Erythroblast (primary cell): ENCODE measurements around the gene TRIO.

ENCODE experiments used
- DNase-seq, 2 experiments: peaks; one replicate each; lab custom pipeline; 2025; lab: John Stamatoyannopoulos, UW
- GATA1 ChIP-seq: IDR thresholded peaks from 2 replicates; pipeline ENCODE4 v1.6.1; 2011; ENCODE audit warnings: low read depth, mild to moderate bottlenecking, control low read depth, low read length, moderate library complexity
- POLR2A ChIP-seq: IDR thresholded peaks from 2 replicates; pipeline ENCODE4 v1.6.1; 2011; ENCODE audit warnings: mild to moderate bottlenecking, low read length

The TRIO gene

DNA sequence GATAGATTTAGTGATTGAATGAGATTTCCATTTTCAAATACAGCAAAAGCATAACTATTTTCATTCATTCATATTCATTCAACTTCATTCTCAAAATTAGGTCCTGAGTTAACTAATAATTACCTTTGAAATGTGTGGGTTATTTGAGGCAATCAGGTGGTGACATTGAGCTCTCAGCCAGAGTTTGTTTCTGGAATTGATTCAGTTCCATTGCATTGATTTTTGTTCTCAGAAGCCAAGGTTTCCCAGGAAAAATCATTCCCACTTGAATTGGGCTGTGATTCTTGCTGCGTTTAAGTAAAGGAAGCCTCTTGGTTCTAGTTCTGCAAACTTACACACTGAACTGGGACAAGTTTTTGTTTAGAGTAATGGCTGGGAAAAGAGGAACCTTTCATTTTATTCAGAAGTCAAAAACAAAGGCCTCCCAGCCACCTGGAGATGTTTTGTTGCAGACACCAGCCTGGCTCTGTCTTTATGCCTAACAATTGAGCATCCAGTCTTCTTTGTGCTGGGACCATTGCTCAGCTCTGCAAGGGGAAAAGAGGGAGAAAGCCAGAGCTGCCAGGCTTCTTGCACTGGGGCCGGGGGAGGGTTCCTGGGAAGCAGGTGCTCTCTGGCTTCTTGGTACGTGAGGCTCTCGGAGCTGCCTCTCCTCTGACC, 198.6 kb downstream of the TRIO start:
- DNase-seq: no peak
- TF ChIP-seq GATA1 (no peak), POLR2A (no peak)

DNA sequence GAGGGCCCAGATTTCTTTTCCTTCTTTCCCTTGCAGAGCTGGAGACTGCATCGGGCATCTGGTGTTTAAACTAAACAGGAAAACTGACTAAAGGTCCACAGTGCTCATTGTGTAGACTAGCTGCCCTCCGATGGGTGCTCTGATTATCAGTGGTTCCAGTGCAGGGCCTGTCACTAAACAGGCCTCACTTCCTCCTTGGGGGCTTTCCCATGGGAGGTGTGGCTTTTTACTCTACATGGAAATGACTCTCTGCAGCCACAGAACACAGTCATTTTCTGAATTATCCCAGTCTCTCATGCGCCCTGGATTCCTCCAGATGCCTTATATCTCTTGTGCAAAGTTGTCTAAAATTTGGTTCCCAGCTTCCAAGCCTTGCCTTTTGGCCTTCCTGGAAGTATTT, 199.2 kb downstream of the TRIO start:
- no peak for DNase-seq
- TF ChIP-seq GATA1 (no peak), POLR2A (no peak)

DNA sequence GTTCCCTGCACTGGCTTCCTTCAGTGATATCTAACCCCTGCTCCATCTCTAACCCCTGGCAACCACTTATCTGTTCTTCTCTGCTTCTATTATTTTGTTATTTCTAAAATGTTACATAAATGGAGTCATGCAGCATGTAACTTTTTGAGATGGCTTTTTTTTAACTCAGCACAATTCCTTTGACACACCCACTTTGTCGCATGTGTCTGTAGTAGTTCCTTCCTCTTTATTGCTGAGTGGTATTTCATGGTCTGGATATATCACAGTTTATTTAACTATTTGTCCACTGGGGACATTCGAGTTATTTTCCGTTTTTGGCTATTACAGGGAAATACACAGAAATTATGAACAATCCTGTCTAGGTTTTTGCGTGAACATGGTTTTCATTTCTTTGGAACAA, 200.2 kb downstream of the TRIO start:
- TF ChIP-seq GATA1 (no peak), POLR2A (no peak)
- no peak for DNase-seq

DNA sequence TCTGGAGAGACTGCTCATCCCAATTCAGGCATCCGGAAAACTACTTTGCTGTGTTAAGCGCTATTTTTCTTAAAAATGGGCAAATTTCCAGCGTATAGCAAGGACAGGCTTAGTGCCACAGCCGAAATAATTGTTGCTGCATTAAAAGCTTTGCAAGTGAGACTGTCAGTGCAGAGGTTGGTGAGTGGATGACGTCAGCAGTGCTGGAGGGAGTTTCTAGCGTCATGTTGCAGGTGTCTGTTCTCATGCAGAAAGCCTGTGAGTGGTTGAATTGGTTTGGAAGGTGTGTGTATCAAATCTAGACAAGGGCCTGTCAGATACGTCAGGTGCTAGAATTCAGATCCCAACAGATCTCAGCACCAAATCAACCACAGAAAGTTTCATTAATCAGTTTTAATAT, 204.4 kb downstream of the TRIO start:
- no peak for DNase-seq
- TF ChIP-seq POLR2A (no peak), GATA1 (no peak)

DNA sequence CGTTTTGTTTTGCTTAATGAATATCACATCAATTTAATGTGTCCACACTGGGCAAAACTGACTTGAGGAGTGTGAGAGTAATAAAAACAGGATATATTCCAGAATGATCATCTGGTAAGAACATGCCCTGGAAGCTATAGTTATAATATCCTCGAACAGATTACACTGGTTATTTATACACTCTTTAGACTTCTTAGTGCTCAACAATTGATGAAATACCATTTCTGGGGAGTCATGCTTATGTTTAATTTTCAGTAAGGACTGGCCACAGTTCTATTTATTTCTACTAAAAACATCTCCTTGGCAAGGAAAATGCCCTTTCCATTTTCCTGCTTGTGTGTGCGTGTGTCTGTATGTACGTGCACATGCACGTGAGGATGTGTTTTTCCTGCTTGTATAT, 205.0 kb downstream of the TRIO start:
- TF ChIP-seq POLR2A (no peak), GATA1 (no peak)
- no peak for DNase-seq

GRCh38 chr5:14349029-14349428, 205.9 kb downstream of the TRIO start:
- no peak for TF ChIP-seq POLR2A
- TF ChIP-seq GATA1: no peak
- no peak for DNase-seq

DNA sequence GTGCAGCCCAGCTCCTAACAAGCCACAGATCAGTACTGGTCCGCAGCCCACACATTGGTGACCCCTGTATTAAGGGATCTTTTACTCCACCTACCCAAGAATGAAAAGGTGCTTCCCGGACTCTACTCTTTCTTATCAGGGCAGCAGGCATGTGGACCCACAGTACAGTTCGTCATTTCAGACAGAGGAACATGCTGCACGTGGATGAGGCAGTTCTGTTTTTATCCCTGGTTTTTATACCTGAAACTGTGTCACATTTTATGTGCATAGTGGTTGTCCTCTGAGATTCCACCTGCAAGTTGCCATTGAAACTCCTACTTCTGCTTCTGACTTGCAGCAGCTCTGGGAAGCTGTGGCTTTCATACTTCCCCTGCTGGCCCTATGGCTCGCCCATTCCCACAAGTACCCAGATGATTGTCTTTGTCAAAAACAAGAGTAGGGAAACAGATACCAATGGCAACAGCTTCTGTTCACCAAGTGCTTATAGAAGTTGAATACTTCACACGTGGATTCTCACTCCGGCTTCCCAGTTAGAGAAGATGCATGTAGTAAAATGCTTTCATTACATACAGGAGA, 208.0 kb downstream of the TRIO start:
- DNase-seq: no peak
- no peak for TF ChIP-seq POLR2A
- no peak for TF ChIP-seq GATA1

GRCh38 chr5:14351845-14352712, 208.9 kb downstream of the TRIO start:
- TF ChIP-seq POLR2A (no peak), GATA1 (no peak)
- DNase-seq: peak; percentile 66 to 78

GRCh38 chr5:14353726-14354474, 210.8 kb downstream of the TRIO start:
- no peak for TF ChIP-seq GATA1
- no peak for TF ChIP-seq POLR2A
- DNase-seq: no peak

- DNase-seq: no peak
- TF ChIP-seq POLR2A: no peak
- TF ChIP-seq GATA1: no peak
Observed at GRCh38 chr5:14355391-14355790, 212.2 kb downstream of the TRIO start.

DNA sequence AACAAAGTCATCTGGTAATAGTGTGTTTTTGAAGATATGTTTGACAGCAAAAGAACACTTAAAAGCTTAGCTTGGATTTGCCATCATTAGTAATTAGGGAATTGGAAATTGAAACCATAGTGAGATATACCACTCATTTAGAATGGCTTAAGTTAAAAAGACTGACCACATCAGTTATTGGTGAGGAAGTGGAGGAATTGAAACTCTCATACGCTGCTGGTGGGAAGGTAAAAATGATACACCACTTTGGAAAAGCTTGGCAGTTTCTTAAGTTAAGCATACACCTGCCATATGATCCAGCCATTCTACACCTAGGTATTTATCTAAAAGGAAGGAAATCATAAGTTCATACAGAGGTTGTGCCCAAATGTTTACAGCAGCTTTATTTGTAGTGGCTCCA, 213.2 kb downstream of the TRIO start:
- DNase-seq: no peak
- no peak for TF ChIP-seq GATA1
- no peak for TF ChIP-seq POLR2A

DNA sequence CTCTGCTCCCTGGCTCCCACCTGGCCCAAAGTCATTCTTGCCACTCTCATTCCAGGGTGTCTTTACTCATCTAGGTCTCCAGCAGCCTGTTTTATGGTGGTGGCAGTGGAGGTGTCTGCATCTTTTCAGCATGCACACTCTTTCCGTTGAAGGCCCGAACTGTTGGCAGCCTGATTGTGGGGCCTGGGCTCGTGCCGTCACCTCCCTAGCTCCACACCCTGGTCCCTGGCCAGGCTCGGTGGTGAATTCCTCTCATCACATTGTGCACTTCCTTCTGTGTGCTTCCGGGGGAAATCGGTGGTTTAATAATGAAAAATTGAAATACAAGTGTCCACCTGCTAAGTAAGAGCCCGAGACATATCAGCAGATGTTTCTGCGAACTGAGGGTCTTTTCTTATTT, 214.3 kb downstream of the TRIO start:
- DNase-seq: no peak
- TF ChIP-seq GATA1: no peak
- TF ChIP-seq POLR2A: no peak

DNA sequence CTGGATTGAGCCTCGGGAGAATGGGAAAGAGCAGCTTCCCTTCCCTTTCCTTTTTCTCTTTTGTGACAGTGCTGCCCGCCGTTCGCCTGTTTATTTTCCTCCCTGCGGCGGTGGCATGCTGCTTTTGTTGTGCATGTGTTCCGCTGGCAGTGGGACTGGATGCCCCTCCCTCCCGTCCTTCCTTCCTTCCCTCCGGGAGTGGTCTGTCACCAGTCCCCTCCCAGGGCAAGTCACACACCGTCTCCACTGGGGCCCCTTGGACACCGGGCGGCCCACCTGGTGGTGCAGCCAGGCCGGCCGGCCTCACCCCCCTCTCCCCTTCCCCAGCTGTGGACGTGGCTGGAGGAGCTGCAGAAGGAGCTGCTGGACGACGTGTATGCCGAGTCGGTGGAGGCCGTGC, 214.7 kb downstream of the TRIO start:
- no peak for DNase-seq
- TF ChIP-seq GATA1: no peak
- no peak for TF ChIP-seq POLR2A
